Measurements from ENCODE around the gene SLC43A2.

GRCh38 chr17:1598399-1599095 lies 30.1 kb downstream of the SLC43A2 start:
- TF ChIP-seq SNAI2 (CRISPR knock-in tag; IDR thresholded peaks at IDR 0.05) (no peak), RARB (CRISPR knock-in tag; IDR thresholded peaks at IDR 0.05) (no peak), ZC3H10 (CRISPR knock-in tag; IDR thresholded peaks at IDR 0.05) (no peak), ZNF565 (CRISPR knock-in tag; conservative IDR thresholded peaks at IDR 0.05; ENCODE audit: low read depth) (no peak), ZFP30 (CRISPR knock-in tag; IDR thresholded peaks at IDR 0.05) (no peak), ARNTL (CRISPR knock-in tag; IDR thresholded peaks at IDR 0.05; ENCODE audit: borderline replicate concordance, low read depth) (no peak), ISL1 (CRISPR knock-in tag; IDR thresholded peaks at IDR 0.05) (no peak), ZNF70 (CRISPR knock-in tag; IDR thresholded peaks at IDR 0.05) (no peak), PPARA (CRISPR knock-in tag; IDR thresholded peaks at IDR 0.05; ENCODE audit: borderline replicate concordance) (no peak), ZFP3 (CRISPR knock-in tag; IDR thresholded peaks at IDR 0.05) (no peak)
- TF ChIP-seq, protein P1, sequence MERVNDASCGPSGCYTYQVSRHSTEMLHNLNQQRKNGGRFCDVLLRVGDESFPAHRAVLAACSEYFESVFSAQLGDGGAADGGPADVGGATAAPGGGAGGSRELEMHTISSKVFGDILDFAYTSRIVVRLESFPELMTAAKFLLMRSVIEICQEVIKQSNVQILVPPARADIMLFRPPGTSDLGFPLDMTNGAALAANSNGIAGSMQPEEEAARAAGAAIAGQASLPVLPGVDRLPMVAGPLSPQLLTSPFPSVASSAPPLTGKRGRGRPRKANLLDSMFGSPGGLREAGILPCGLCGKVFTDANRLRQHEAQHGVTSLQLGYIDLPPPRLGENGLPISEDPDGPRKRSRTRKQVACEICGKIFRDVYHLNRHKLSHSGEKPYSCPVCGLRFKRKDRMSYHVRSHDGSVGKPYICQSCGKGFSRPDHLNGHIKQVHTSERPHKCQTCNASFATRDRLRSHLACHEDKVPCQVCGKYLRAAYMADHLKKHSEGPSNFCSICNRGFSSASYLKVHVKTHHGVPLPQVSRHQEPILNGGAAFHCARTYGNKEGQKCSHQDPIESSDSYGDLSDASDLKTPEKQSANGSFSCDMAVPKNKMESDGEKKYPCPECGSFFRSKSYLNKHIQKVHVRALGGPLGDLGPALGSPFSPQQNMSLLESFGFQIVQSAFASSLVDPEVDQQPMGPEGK (CRISPR knock-in tag; IDR thresholded peaks at IDR 0.05; ENCODE audit: borderline replicate concordance), result no peak
- TF ChIP-seq, protein P2, sequence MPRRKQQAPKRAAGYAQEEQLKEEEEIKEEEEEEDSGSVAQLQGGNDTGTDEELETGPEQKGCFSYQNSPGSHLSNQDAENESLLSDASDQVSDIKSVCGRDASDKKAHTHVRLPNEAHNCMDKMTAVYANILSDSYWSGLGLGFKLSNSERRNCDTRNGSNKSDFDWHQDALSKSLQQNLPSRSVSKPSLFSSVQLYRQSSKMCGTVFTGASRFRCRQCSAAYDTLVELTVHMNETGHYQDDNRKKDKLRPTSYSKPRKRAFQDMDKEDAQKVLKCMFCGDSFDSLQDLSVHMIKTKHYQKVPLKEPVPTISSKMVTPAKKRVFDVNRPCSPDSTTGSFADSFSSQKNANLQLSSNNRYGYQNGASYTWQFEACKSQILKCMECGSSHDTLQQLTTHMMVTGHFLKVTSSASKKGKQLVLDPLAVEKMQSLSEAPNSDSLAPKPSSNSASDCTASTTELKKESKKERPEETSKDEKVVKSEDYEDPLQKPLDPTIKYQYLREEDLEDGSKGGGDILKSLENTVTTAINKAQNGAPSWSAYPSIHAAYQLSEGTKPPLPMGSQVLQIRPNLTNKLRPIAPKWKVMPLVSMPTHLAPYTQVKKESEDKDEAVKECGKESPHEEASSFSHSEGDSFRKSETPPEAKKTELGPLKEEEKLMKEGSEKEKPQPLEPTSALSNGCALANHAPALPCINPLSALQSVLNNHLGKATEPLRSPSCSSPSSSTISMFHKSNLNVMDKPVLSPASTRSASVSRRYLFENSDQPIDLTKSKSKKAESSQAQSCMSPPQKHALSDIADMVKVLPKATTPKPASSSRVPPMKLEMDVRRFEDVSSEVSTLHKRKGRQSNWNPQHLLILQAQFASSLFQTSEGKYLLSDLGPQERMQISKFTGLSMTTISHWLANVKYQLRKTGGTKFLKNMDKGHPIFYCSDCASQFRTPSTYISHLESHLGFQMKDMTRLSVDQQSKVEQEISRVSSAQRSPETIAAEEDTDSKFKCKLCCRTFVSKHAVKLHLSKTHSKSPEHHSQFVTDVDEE (CRISPR knock-in tag; IDR thresholded peaks at IDR 0.05), result no peak

All from SK-N-SH treated with all-trans-retinoic acid at 6 μM for 48 hours (cell line).